GM15510 (cell line): ENCODE data around the gene ANO10.

Experiments
- POLR2A ChIP-seq: IDR thresholded peaks from 3 replicates; pipeline ENCODE4 v1.6.1; 2011; ENCODE audit warnings: borderline replicate concordance; ENCODE audit not compliant: insufficient read length; ENCODE audit errors: extremely low read depth

The ANO10 gene

GRCh38 chr3:43597961-43598360 is 23.9 kb downstream of the ANO10 start:
- no peak for TF ChIP-seq POLR2A

- no peak for TF ChIP-seq POLR2A
Observed at GRCh38 chr3:43587303-43587702, 34.5 kb downstream of the ANO10 start.

GRCh38 chr3:43584043-43584826 is 37.6 kb downstream of the ANO10 start:
- no peak for TF ChIP-seq POLR2A

GRCh38 chr3:43583481-43583880 is 38.3 kb downstream of the ANO10 start:
- no peak for TF ChIP-seq POLR2A

GRCh38 chr3:43582866-43583265 is 38.9 kb downstream of the ANO10 start:
- TF ChIP-seq POLR2A: no peak

- TF ChIP-seq POLR2A: no peak
Observed at GRCh38 chr3:43581343-43581742, 40.5 kb downstream of the ANO10 start.

- no peak for TF ChIP-seq POLR2A
Observed at GRCh38 chr3:43580181-43580580, 41.6 kb downstream of the ANO10 start.

- no peak for TF ChIP-seq POLR2A
Observed at GRCh38 chr3:43573576-43573975, 48.2 kb downstream of the ANO10 start.

GRCh38 chr3:43559961-43560360 is 61.9 kb downstream of the ANO10 start:
- no peak for TF ChIP-seq POLR2A

- TF ChIP-seq POLR2A: no peak
Observed at GRCh38 chr3:43558171-43558570, 63.6 kb downstream of the ANO10 start.

GRCh38 chr3:43549626-43550290 is 72.1 kb downstream of the ANO10 start:
- no peak for TF ChIP-seq POLR2A

- no peak for TF ChIP-seq POLR2A
Observed at GRCh38 chr3:43542328-43543043, 79.3 kb downstream of the ANO10 start.

GRCh38 chr3:43540624-43541023 is 81.2 kb downstream of the ANO10 start:
- TF ChIP-seq POLR2A: no peak

- TF ChIP-seq POLR2A: no peak
Observed at GRCh38 chr3:43539321-43539720, 82.5 kb downstream of the ANO10 start.

GRCh38 chr3:43537225-43537624 is 84.6 kb downstream of the ANO10 start:
- TF ChIP-seq POLR2A: no peak
